H9 (cell line): ENCODE results near the gene LTB4R2. TPM values are rescaled to one million over a fixed set of nuclear protein-coding genes. Genes with fewer than 3 reads are reported as not detected.

ENCODE experiments used
- DNase-seq: peaks from one replicate; pipeline ENCODE4 v3.0.0-alpha.2; 2017
- H2AFZ ChIP-seq: one replicate; pipeline ENCODE4 v1.6.1; 2013; ENCODE audit warnings: mild to moderate bottlenecking, low read length, control low read depth, moderate library complexity
- H2AK5ac ChIP-seq: 2 replicates; pipeline ENCODE4 v1.6.1; 2013; ENCODE audit warnings: low read length, control low read depth, mixed read lengths; ENCODE audit not compliant: insufficient read length
- H2BK120ac ChIP-seq: one replicate; pipeline ENCODE4 v1.6.1; 2013; ENCODE audit warnings: low read depth, mild to moderate bottlenecking, low read length, control low read depth, inconsistent platforms; ENCODE audit not compliant: poor library complexity, severe bottlenecking
- H2BK12ac ChIP-seq: 2 replicates; pipeline ENCODE4 v1.6.1; 2013; ENCODE audit warnings: low read length, control low read depth, mixed read lengths, low read depth; ENCODE audit not compliant: insufficient read length
- H2BK15ac ChIP-seq: 2 replicates; pipeline ENCODE4 v1.6.1; 2013; ENCODE audit warnings: low read depth, low read length, control low read depth
- H2BK20ac ChIP-seq: one replicate; pipeline ENCODE4 v1.6.1; 2013; ENCODE audit warnings: low read depth, mild to moderate bottlenecking, low read length, control low read depth, inconsistent platforms; ENCODE audit not compliant: poor library complexity, severe bottlenecking
- H2BK5ac ChIP-seq: 2 replicates; pipeline ENCODE4 v1.6.1; 2013; ENCODE audit warnings: low read length, control low read depth, mixed read lengths; ENCODE audit not compliant: insufficient read length
- H3K14ac ChIP-seq: 2 replicates; pipeline ENCODE4 v1.6.1; 2013; ENCODE audit warnings: low read length, control low read depth; ENCODE audit not compliant: insufficient read depth
- H3K18ac ChIP-seq: 2 replicates; pipeline ENCODE4 v1.6.1; 2013; ENCODE audit warnings: low read depth, mild to moderate bottlenecking, mixed read lengths, low read length, control low read depth; ENCODE audit not compliant: insufficient read length
- H3K23ac ChIP-seq: 2 replicates; pipeline ENCODE4 v1.6.1; 2013; ENCODE audit warnings: low read length, control low read depth, mixed read lengths, low read depth; ENCODE audit not compliant: insufficient read length
- H3K23me2 ChIP-seq: 2 replicates; pipeline ENCODE4 v1.6.1; 2013; ENCODE audit warnings: low read depth, mild to moderate bottlenecking, mixed read lengths, low read length, control low read depth; ENCODE audit not compliant: insufficient read length, poor library complexity, severe bottlenecking
- H3K27ac ChIP-seq: 2 replicates; pipeline ENCODE4 v1.5.1; 2013; ENCODE audit warnings: low read length, control low read depth, mixed read lengths, low read depth; ENCODE audit not compliant: insufficient read length
- H3K27me3 ChIP-seq: 2 replicates; pipeline ENCODE4 v1.6.1; 2013; ENCODE audit warnings: low read length, control low read depth, inconsistent platforms; ENCODE audit not compliant: insufficient read depth
- H3K4ac ChIP-seq: 2 replicates; pipeline ENCODE4 v1.6.1; 2013; ENCODE audit warnings: low read depth, mild to moderate bottlenecking, control low read depth, inconsistent platforms, low read length, moderate library complexity
- H3K4me1 ChIP-seq: 2 replicates; pipeline ENCODE4 v1.6.1; 2013; ENCODE audit warnings: low read length, control low read depth, inconsistent platforms; ENCODE audit not compliant: insufficient read depth
- H3K4me2 ChIP-seq: 2 replicates; pipeline ENCODE4 v1.6.1; 2013; ENCODE audit warnings: low read length, control low read depth, mixed read lengths; ENCODE audit not compliant: insufficient read length, insufficient read depth
- H3K56ac ChIP-seq: 2 replicates; pipeline ENCODE4 v1.6.1; 2013; ENCODE audit warnings: low read depth, mild to moderate bottlenecking, mixed read lengths, low read length, control low read depth; ENCODE audit not compliant: insufficient read length
- H3K79me1 ChIP-seq: 2 replicates; pipeline ENCODE4 v1.6.1; 2013; ENCODE audit warnings: low read depth, mild to moderate bottlenecking, moderate library complexity, low read length, control low read depth, inconsistent platforms; ENCODE audit not compliant: insufficient read depth, poor library complexity, severe bottlenecking
- H3K79me2 ChIP-seq: 2 replicates; pipeline ENCODE4 v1.6.1; 2013; ENCODE audit warnings: low read length, control low read depth, inconsistent platforms; ENCODE audit not compliant: insufficient read depth
- H3K9ac ChIP-seq: 2 replicates; pipeline ENCODE4 v1.6.1; 2013; ENCODE audit warnings: low read length, control low read depth, mixed read lengths; ENCODE audit not compliant: insufficient read length; ENCODE audit errors: extremely low read depth
- H3K9me3 ChIP-seq: one replicate; pipeline ENCODE4 v1.6.1; 2013; ENCODE audit warnings: low read depth, low read length, inconsistent platforms; ENCODE audit not compliant: control insufficient read depth
- H3T11ph ChIP-seq: one replicate; pipeline ENCODE4 v1.6.1; 2013; ENCODE audit warnings: mild to moderate bottlenecking, low read length, control low read depth, inconsistent platforms
- H4K20me1 ChIP-seq: one replicate; pipeline ENCODE4 v1.6.1; 2013; ENCODE audit not compliant: control insufficient read depth, insufficient read length, insufficient read depth
- H4K5ac ChIP-seq: 2 replicates; pipeline ENCODE4 v1.6.1; 2013; ENCODE audit warnings: low read depth, mild to moderate bottlenecking, mixed read lengths, low read length, control low read depth; ENCODE audit not compliant: insufficient read length
- H4K8ac ChIP-seq: replicated peaks from 2 replicates; pipeline ENCODE4 v1.6.1; 2013; ENCODE audit warnings: low read length, control low read depth, mixed read lengths, low read depth; ENCODE audit not compliant: insufficient read length
- H4K91ac ChIP-seq: 2 replicates; pipeline ENCODE4 v1.6.1; 2013; ENCODE audit warnings: low read depth, mild to moderate bottlenecking, moderate library complexity, mixed read lengths, low read length, control low read depth; ENCODE audit not compliant: insufficient read length
- H3K27ac Mint-ChIP-seq, 3 experiments: 2 replicates in 2 of 3; 3 replicates in 1 of 3; pipeline ENCODE4 v1.8.0; 2020 to 2021; ENCODE audit warnings: mixed read lengths in 3 of 3, mild to moderate bottlenecking in 1 of 3, moderate library complexity in 1 of 3
- H3K27me3 Mint-ChIP-seq: 2 replicates; pipeline ENCODE4 v1.8.0; 2021; ENCODE audit warnings: low read depth, mild to moderate bottlenecking, moderate library complexity, mixed read lengths
- H3K36me3 Mint-ChIP-seq, 3 experiments: 2 replicates in 2 of 3; 3 replicates in 1 of 3; pipeline ENCODE4 v1.8.0; 2020 to 2021; ENCODE audit warnings: low read depth in 3 of 3, mixed read lengths in 3 of 3; ENCODE audit not compliant: insufficient read depth in 1 of 3
- H3K4me1 Mint-ChIP-seq, 2 experiments: 2 replicates each; pipeline ENCODE4 v1.8.0; 2020; ENCODE audit warnings: mixed read lengths in 2 of 2
- H3K4me3 Mint-ChIP-seq, 2 experiments: 2 replicates in 1 of 2; 3 replicates in 1 of 2; pipeline ENCODE4 v1.8.0; 2020 to 2021; ENCODE audit warnings: mild to moderate bottlenecking in 2 of 2, mixed read lengths in 2 of 2, moderate library complexity in 1 of 2
- H3K9me3 Mint-ChIP-seq, 2 experiments: 2 replicates in 1 of 2; 3 replicates in 1 of 2; pipeline ENCODE4 v1.8.0; 2020; ENCODE audit warnings: mild to moderate bottlenecking in 2 of 2, mixed read lengths in 2 of 2, moderate library complexity in 1 of 2
- CTCF ChIP-seq: fragments of 200-600 bp; sonication (generic); conservative IDR thresholded peaks from 3 replicates; pipeline ENCODE4 v1.8.0; 2021; ENCODE audit warnings: antibody characterized with exemption, mild to moderate bottlenecking
- WGBS: extraction: QIAGEN DNeasy Blood & Tissue Kit; methylation state at CpG from one replicate; pipeline ENCODE4 v1.1.7; 2013; ENCODE audit warnings: missing lambda C conversion rate, low lambda C conversion rate, mixed read lengths; ENCODE audit not compliant: insufficient read length; ENCODE audit errors: extremely low coverage; 5-methylcytosine and 5-hydroxymethylcytosine counted together
- total RNA-seq: library from RNA; stranded (reverse); gene quantifications from 2 replicates; pipeline ENCODE4 v1.2.1, GENCODE V29; 2021

The LTB4R2 gene
- total RNA-seq, 1 experiment from 2014 or later: 13.4 TPM

GRCh38 chr14:24268225-24268624 is 41.7 kb upstream of the LTB4R2 start:
- no peak for DNase-seq
- Mint-ChIP-seq H3K4me3 (no peak overlapping the region), H3K27me3 (no peaks in the 10 kb centered on the region), H3K27ac (no peak overlapping the region), H3K9me3 (no peaks in the 10 kb centered on the region), H3K36me3 (peaks cover 3 to 21% (median 14%) of the 10 kb centered on the region in 3 experiments; a peak in 5 of 7 replicates), H3K4me1 (peaks cover 4 to 12% of the 10 kb centered on the region in 2 experiments)
- H3K23me2 ChIP-seq: peaks cover 8% of the 10 kb centered on the region
- H4K5ac ChIP-seq: no peak overlapping the region
- no peaks in the 10 kb centered on the region for H4K20me1 ChIP-seq
- no peak overlapping the region for H2AK5ac ChIP-seq
- H4K8ac ChIP-seq: no peak overlapping the region
- H3K18ac ChIP-seq: no peak overlapping the region
- TF ChIP-seq CTCF: no peak
- no peak overlapping the region for H3K4me2 ChIP-seq
- no peak overlapping the region for H3T11ph ChIP-seq
- no CpG with 5 or more reads among the region's 9 CpGs for WGBS
- H3K23ac ChIP-seq: no peak overlapping the region
- no peaks in the 10 kb centered on the region for H3K4me1 ChIP-seq
- H3K27ac ChIP-seq: no peak overlapping the region
- H2BK5ac ChIP-seq: no peak overlapping the region
- no peak overlapping the region for H2AFZ ChIP-seq
- no peak overlapping the region for H2BK120ac ChIP-seq
- H3K14ac ChIP-seq: no peak overlapping the region
- no peaks in the 10 kb centered on the region for H3K79me2 ChIP-seq
- H4K91ac ChIP-seq: no peak overlapping the region
- H3K56ac ChIP-seq: no peak overlapping the region
- no peaks in the 10 kb centered on the region for H3K79me1 ChIP-seq
- H2BK20ac ChIP-seq: no peak overlapping the region
- no peaks in the 10 kb centered on the region for H3K9me3 ChIP-seq
- no peak overlapping the region for H2BK15ac ChIP-seq
- no peak overlapping the region for H3K4ac ChIP-seq
- no peaks in the 10 kb centered on the region for H3K27me3 ChIP-seq
- H3K9ac ChIP-seq: no peak overlapping the region
- H2BK12ac ChIP-seq: no peak overlapping the region
